Measurements from ENCODE around the gene C14orf180. TPM values are rescaled to one million over a fixed set of nuclear protein-coding genes. Genes with fewer than 3 reads are reported as not detected.

Gene C14orf180
- total RNA-seq, 2 donors from 2014 or later, result 1.1 to 5.1 TPM

DNA sequence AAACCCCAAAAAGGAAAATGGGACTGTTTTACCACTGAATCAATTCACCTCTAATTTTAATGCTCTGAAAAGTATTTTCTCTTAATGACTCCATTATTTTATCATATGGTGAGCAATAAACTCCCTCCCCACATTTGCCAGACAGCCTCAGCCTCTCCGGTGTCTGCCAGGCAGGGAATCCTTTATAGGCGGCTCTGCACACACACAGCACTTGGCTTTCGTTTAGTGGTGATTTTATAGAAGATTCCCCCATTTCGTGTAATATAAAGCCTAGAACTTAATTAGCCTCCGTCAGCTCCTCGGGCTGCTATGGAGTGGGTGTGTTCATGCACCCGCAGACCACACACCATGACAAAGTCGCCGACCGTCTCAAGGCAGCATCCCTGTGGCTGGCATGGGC is 10.1 kb upstream of the C14orf180 start:
- no peak for DNase-seq (ENCODE audit: low spot score)
- TF ChIP-seq CTCF (IDR thresholded peaks at IDR 0.05), result no peak
- Histone ChIP-seq H3K4me3 (no peak overlapping the region), H3K4me1 (ENCODE audit: control insufficient read depth in 1 of 2, low read depth in 2 of 2) (no peaks in the 10 kb centered on the region), H3K9me3 (no peaks in the 10 kb centered on the region), H3K36me3 (no peaks in the 10 kb centered on the region), H3K27me3 (replicated peaks; ENCODE audit: insufficient read depth) (no peaks in the 10 kb centered on the region), H3K27ac (no peak overlapping the region)
- no peak for ATAC-seq (ENCODE audit: insufficient number of reproducible peaks, low FRiP score, low read depth)

GRCh38 chr14:104571246-104571645 is 8.3 kb upstream of the C14orf180 start:
- H3K36me3 ChIP-seq, result no peaks in the 10 kb centered on the region
- TF ChIP-seq CTCF (IDR thresholded peaks at IDR 0.05), result no peak
- H3K4me3 ChIP-seq, result no peak overlapping the region
- ATAC-seq (ENCODE audit: insufficient number of reproducible peaks, low FRiP score, low read depth) (no peak), DNase-seq (ENCODE audit: low spot score) (no peak)
- no peak overlapping the region for H3K27ac ChIP-seq
- H3K4me1 ChIP-seq (ENCODE audit: control insufficient read depth in 1 of 2, low read depth in 2 of 2), result no peaks in the 10 kb centered on the region
- H3K27me3 ChIP-seq (replicated peaks; ENCODE audit: insufficient read depth), result no peaks in the 10 kb centered on the region
- no peaks in the 10 kb centered on the region for H3K9me3 ChIP-seq

DNA sequence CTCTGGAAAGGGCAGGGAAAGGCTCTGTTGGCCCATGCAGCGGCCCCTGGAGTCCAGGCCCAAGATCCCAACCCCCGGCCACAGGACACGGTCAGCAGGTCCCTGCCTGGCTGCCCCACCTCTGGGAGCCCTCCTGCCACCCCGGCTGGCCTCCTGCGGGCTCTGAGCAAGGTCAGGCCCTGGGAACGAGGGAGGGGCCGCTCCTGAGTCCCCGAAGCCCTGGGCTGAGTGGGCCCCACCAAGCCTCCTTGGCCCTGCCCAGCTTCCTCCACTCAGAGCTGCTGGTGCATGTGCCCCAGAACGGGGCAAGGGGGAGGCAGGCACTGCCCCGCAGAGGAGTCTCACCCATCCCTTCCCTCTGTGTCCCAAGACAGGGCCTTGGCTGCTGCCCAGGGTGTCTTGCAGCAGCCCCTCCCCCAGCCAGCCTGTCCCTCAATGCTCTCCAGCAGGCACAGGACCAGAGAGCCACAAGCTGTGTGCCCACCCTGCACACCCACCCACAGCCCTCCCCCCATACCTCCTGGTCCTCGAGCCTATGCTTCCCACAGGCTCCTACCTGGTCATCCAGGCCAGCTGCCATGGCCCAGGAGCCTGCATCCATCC is 7.4 kb upstream of the C14orf180 start:
- ATAC-seq (ENCODE audit: insufficient number of reproducible peaks, low FRiP score, low read depth) (no peak), DNase-seq (ENCODE audit: low spot score) (no peak)
- no peaks in the 10 kb centered on the region for H3K9me3 ChIP-seq
- no peak overlapping the region for H3K27ac ChIP-seq
- H3K4me3 ChIP-seq, result no peak overlapping the region
- H3K4me1 ChIP-seq (ENCODE audit: control insufficient read depth in 1 of 2, low read depth in 2 of 2), result no peaks in the 10 kb centered on the region
- no peaks in the 10 kb centered on the region for H3K36me3 ChIP-seq
- TF ChIP-seq CTCF (IDR thresholded peaks at IDR 0.05), result no peak
- no peaks in the 10 kb centered on the region for H3K27me3 ChIP-seq (replicated peaks; ENCODE audit: insufficient read depth)

DNA sequence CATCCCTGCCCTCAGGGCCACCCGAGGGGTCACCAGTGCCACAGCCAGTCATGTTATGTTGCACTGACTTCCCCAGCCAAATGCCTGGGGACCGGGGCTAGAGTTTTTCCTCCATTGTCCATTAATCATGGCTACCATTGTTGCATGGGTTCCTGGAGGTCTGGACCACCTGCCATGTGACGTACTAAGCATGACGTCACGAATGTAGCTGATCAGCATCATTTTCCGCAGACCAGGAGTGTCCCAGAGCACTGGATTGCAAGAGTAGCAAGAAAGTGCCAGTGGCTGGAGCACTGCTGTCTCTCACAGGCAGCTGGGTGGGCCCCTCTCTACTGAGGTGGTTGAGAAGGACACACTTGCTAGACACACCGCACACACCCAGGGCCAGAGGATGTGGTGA is 6.9 kb upstream of the C14orf180 start:
- H3K4me3 ChIP-seq, result no peak overlapping the region
- peaks cover 0 to 3% of the 10 kb centered on the region in 2 donors for H3K4me1 ChIP-seq (ENCODE audit: control insufficient read depth in 1 of 2, low read depth in 2 of 2)
- H3K9me3 ChIP-seq, result no peaks in the 10 kb centered on the region
- ATAC-seq (ENCODE audit: insufficient number of reproducible peaks, low FRiP score, low read depth), result no peak
- TF ChIP-seq CTCF (IDR thresholded peaks at IDR 0.05), result no peak
- H3K27me3 ChIP-seq (replicated peaks; ENCODE audit: insufficient read depth), result no peaks in the 10 kb centered on the region
- no peak overlapping the region for H3K27ac ChIP-seq
- DNase-seq (ENCODE audit: low spot score), result no peak
- no peaks in the 10 kb centered on the region for H3K36me3 ChIP-seq

DNA sequence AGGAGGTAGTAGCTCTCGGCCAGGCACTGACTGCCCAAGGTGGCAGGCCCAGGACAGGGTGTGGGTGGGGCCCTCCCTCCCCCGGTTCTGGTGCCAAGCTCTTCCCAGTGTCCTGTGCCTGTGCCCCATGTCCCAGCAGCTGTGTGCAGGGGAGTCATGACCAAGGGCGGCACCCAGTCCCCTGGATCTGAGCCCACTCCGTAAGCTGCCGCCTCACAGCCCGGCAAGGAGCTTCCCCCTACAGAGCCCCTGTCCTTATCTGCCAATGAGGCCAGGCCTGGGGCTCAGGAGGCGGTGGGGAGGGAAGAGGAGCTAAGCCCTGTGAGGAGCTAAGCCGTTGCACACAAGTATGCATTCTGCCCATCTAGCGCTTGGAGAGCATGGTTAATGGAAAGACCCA is 5.6 kb upstream of the C14orf180 start:
- Histone ChIP-seq H3K9me3 (no peaks in the 10 kb centered on the region), H3K4me1 (ENCODE audit: control insufficient read depth in 1 of 2, low read depth in 2 of 2) (peaks cover 0 to 16% of the 10 kb centered on the region in 2 donors), H3K36me3 (no peaks in the 10 kb centered on the region), H3K27ac (no peak overlapping the region), H3K4me3 (no peak overlapping the region), H3K27me3 (replicated peaks; ENCODE audit: insufficient read depth) (no peaks in the 10 kb centered on the region)
- DNase-seq (ENCODE audit: low spot score) (no peak), ATAC-seq (ENCODE audit: insufficient number of reproducible peaks, low FRiP score, low read depth) (no peak)
- TF ChIP-seq CTCF (IDR thresholded peaks at IDR 0.05), result no peak

All from thoracic aorta (tissue), 2 donors.